Measurements from ENCODE around the gene IQGAP1. TPM values are rescaled to one million over a fixed set of nuclear protein-coding genes. Genes with fewer than 3 reads are reported as not detected.
"Not testable (repeated sequence)": the region's sequence is repeated elsewhere in the genome, so short reads cannot be mapped to it uniquely, and the experiment has no call there.

IQGAP1 gene
- total and polyA plus RNA-seq, 8 donors, result 22.3 to 222 (median 86.4) TPM

DNA sequence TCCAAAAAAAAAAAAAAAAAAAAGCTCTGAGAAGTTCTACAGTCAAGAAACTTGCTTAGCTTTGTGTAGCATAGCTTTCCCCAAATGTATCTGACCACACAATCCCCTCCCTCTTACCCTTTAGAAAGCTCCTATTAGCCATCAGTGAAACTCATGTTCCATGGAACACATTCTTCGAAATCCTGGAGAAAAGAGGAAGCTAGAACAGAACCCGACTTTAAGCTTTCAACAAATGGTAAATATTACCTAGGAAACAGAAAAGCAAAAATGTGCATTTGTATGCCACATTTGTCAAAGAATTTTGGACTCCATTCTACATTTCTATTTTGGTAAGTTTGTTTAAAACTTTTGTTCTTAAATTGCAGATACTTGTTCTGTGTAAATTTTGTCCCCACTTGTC, 124.2 kb downstream of the IQGAP1 start:
- intact Hi-C loops (cut with DNase I; ENCODE audit: low total_unique reads), result no loop called here
- Histone ChIP-seq H3K4me3 (no peak overlapping the region), H3K4me1 (no peaks in the 10 kb centered on the region), H3K27ac (no peak overlapping the region), H3K9me3 (peaks cover 0 to 3% (median 0%) of the 10 kb centered on the region in 4 donors), H3K36me3 (no peaks in the 10 kb centered on the region), H3K27me3 (no peaks in the 10 kb centered on the region)
- TF ChIP-seq POLR2A (IDR thresholded peaks at IDR 0.05) (no peak), CTCF (IDR thresholded peaks at IDR 0.05) (no peak), POLR2AphosphoS5 (IDR thresholded peaks at IDR 0.05) (no peak), EP300 (IDR thresholded peaks at IDR 0.05) (no peak)
- DNase-seq, result no peak
- 54 to 87% (median 81%) methylated on average over 2 of the region's 2 CpGs for WGBS, 5 donors

DNA sequence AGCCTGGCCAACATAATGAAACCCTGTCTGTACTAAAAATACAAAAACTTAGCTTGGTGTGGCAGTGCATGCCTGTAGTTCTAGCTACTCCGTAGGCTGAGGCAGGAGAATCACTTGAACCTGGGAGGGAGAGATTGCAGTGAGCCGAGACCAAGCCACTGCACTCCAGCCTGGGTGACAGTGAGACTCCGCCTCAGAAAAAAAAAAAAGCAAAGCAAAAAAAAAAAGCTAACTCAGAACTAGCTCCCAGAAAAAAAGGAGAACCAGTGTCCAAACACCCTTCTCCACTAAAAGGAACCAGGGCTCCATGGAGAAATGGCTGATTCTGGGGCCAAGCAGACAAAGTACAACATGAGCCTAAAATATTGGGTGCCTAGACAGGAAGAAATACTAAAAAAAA, 124.9 kb downstream of the IQGAP1 start:
- Histone ChIP-seq H3K36me3 (no peaks in the 10 kb centered on the region), H3K9me3 (peaks cover 0 to 3% (median 0%) of the 10 kb centered on the region in 4 donors), H3K4me1 (no peaks in the 10 kb centered on the region), H3K27ac (no peak overlapping the region), H3K4me3 (no peak overlapping the region), H3K27me3 (no peaks in the 10 kb centered on the region)
- no peak for DNase-seq
- TF ChIP-seq CTCF (IDR thresholded peaks at IDR 0.05), result no peak
- WGBS, 5 donors, result 77 to 98% (median 90%) methylated on average over 3 of the region's 3 CpGs
- intact Hi-C loops (cut with DNase I; ENCODE audit: low total_unique reads), result no loop called here

DNA sequence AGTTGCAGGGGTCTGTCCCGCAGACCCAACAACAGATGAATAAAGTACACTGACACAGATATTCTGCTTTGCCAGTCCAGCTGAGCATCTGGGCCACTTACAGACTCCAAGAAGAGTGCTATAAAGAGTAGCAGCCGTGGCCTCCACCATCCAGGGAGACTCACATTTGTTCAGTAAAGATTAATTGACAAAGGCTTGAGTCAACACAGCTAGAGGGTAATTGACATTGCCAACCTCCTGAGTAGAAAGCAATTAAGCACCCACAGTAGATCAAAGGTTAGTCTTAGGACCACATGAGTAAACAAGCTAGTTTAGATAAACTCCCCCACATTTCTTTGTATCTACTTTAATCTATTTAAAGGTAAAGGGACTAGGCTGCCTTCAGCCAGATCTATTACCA, 125.4 kb downstream of the IQGAP1 start:
- Histone ChIP-seq H3K9me3 (peaks cover 0 to 3% (median 0%) of the 10 kb centered on the region in 4 donors), H3K36me3 (no peaks in the 10 kb centered on the region), H3K4me3 (no peak overlapping the region), H3K4me1 (no peaks in the 10 kb centered on the region), H3K27me3 (no peaks in the 10 kb centered on the region), H3K27ac (no peak overlapping the region)
- 60 to 78% (median 65%) methylated on average over 2 of the region's 2 CpGs for WGBS, 5 donors
- TF ChIP-seq EP300 (IDR thresholded peaks at IDR 0.05) (no peak), POLR2AphosphoS5 (IDR thresholded peaks at IDR 0.05) (no peak), CTCF (IDR thresholded peaks at IDR 0.05) (no peak), POLR2A (IDR thresholded peaks at IDR 0.05) (no peak)
- DNase-seq, result no peak
- intact Hi-C loops (cut with DNase I; ENCODE audit: low total_unique reads), result no loop called here

DNA sequence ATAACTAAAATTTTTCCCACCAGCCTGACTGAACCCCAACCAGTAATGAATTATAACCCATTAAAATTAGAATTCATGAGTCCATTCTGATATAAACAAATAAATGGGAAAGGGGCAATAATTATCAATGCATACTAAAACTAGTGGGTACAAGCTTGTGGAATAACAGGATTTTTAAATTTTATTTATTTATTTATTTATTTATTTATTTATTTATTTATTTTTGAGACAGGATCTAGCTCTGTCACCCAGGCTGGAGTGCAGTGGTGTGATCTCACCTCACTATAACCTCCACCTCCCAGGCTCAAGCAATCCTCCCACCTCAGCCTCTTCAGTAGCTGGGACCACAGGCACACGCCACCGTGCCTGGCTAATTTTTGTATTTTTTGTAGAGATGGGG, 125.9 kb downstream of the IQGAP1 start:
- H3K27ac ChIP-seq; H3K36me3 ChIP-seq; intact Hi-C loops (cut with DNase I; ENCODE audit: low total_unique reads); H3K9me3 ChIP-seq; H3K4me1 ChIP-seq; H3K4me3 ChIP-seq; H3K27me3 ChIP-seq; DNase-seq: not testable (repeated sequence)
- WGBS, 5 donors, result 50 to 100% (median 83%) methylated on average over 2 of the region's 2 CpGs

DNA sequence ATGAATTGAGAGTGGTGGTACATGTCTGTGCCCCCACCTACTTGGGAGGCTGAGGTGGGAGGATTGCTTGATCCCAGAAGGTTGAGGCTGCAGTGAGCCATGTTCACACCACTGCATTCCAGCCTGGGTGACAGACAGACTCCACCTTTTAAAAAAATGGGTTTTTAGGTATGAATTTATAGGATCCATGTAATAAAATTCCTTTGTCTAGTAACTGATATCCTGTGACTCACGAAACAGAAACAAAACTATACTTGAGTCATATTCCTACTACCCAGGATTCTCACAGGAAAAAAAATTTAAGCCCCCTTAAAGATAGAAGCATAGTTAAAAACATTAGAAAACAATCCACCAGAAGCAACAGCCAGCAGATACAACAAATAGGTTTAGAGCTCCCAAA, 131.6 kb downstream of the IQGAP1 start:
- no peaks in the 10 kb centered on the region for H3K27me3 ChIP-seq
- DNase-seq, result no peak
- intact Hi-C loops (cut with DNase I; ENCODE audit: low total_unique reads), result no loop called here
- H3K27ac ChIP-seq, result no peak overlapping the region
- no peak overlapping the region for H3K4me3 ChIP-seq
- H3K36me3 ChIP-seq, result no peaks in the 10 kb centered on the region
- TF ChIP-seq CTCF (IDR thresholded peaks at IDR 0.05) (no peak), POLR2AphosphoS5 (IDR thresholded peaks at IDR 0.05) (no peak), EP300 (IDR thresholded peaks at IDR 0.05) (no peak)
- 73 to 85% (median 81%) methylated on average over 1 of the region's 1 CpG for WGBS, 5 donors
- no peaks in the 10 kb centered on the region for H3K9me3 ChIP-seq
- no peaks in the 10 kb centered on the region for H3K4me1 ChIP-seq
